Mesenteric fat pad (tissue), 1 donor: ENCODE measurements around the gene SLC3A2. TPM values are rescaled to one million over a fixed set of nuclear protein-coding genes. Genes with fewer than 3 reads are reported as not detected.

Experiments used
- DNase-seq: peaks from one replicate; pipeline ENCODE4 v3.0.0-alpha.2; 2020; ENCODE audit warnings: low spot score
- total RNA-seq: library from RNA; stranded (reverse); fragmentation: NEBNext Ultra II Directional; extraction: Animal tissue kit (Norgen Biotek cat#: 25700); gene quantifications from one replicate; pipeline ENCODE4 v1.2.1, GENCODE V29; 2021
- donor health status: DM: yes; HTN: yes; CAD: no.

SLC3A2 gene
- total RNA-seq, 1 donor from 2014 or later: 202 TPM

GRCh38 chr11:62908468-62909072 lies 27.9 kb downstream of the SLC3A2 start:
- DNase-seq: no peak

GRCh38 chr11:62909107-62909894 lies 28.6 kb downstream of the SLC3A2 start:
- no peak for DNase-seq

- no peak for DNase-seq
These were observed 29.6 kb downstream of the SLC3A2 start for GRCh38 chr11:62910141-62910882.

GRCh38 chr11:62911137-62912130 lies 30.7 kb downstream of the SLC3A2 start:
- no peak for DNase-seq

- DNase-seq: no peak
These were observed 31.6 kb downstream of the SLC3A2 start for GRCh38 chr11:62912268-62912667.

- no peak for DNase-seq
These were observed 33.7 kb downstream of the SLC3A2 start for GRCh38 chr11:62914416-62914815.

- no peak for DNase-seq
These were observed 37.3 kb downstream of the SLC3A2 start for GRCh38 chr11:62917906-62918502.

- DNase-seq: no peak
These were observed 37.8 kb downstream of the SLC3A2 start for GRCh38 chr11:62918531-62918930.

- no peak for DNase-seq
These were observed 38.8 kb downstream of the SLC3A2 start for GRCh38 chr11:62919476-62919875.

- DNase-seq: no peak
These were observed 39.4 kb downstream of the SLC3A2 start for GRCh38 chr11:62919898-62920640.

GRCh38 chr11:62921201-62921572 lies 40.5 kb downstream of the SLC3A2 start, which contains the start of gene CHRM1:
Gene CHRM1, minus strand, starts transcription at chr11:62921363. Its CDS starts 10,263 bp downstream, at chr11:62911100.
- no peak for DNase-seq

- no peak for DNase-seq
These were observed 41.0 kb downstream of the SLC3A2 start for GRCh38 chr11:62921573-62922188.

- no peak for DNase-seq
These were observed 41.5 kb downstream of the SLC3A2 start for GRCh38 chr11:62922189-62922589.

GRCh38 chr11:62922653-62923431 lies 42.1 kb downstream of the SLC3A2 start:
- DNase-seq: no peak

- no peak for DNase-seq
These were observed 43.1 kb downstream of the SLC3A2 start for GRCh38 chr11:62923601-62924411.

GRCh38 chr11:62925308-62925707 lies 44.6 kb downstream of the SLC3A2 start:
- DNase-seq: no peak
